T follicular helper cell (primary cell): Measurements from ENCODE around the gene DDIT4.
A peak's percentile ranks its signal among the peaks of the same experiment; 100 is the strongest.
"Not testable (repeated sequence)": the region's sequence is repeated elsewhere in the genome, so short reads cannot be mapped to it uniquely, and the experiment has no call there.

ENCODE experiments used
- DNase-seq: peaks from one replicate; pipeline ENCODE4 v3.0.0-alpha.2; 2020; ENCODE audit warnings: low read depth
- total RNA-seq, 2 experiments: gene quantifications; one replicate each; lab custom pipeline; 2026; lab: John Stamatoyannopoulos, UW

The DDIT4 gene
- total RNA-seq = 60.6 to 479 reads per million in 2 experiments

GRCh38 chr10:72273410-72274212, at the start of gene DDIT4:
DDIT4 (plus strand) TSS chr10:72273924; CDS start chr10:72274217, 293 bp downstream.
- DNase-seq = peak; percentile 96

GRCh38 chr10:72224191-72224590, 49.5 kb upstream of the DDIT4 start:
- not testable (repeated sequence) for DNase-seq

- no peak for DNase-seq
Observed at GRCh38 chr10:72226418-72227027, 47.2 kb upstream of the DDIT4 start.

- no peak for DNase-seq
Observed at GRCh38 chr10:72227826-72228225, 45.9 kb upstream of the DDIT4 start.

GRCh38 chr10:72228318-72228751, 45.4 kb upstream of the DDIT4 start:
- DNase-seq = no peak

GRCh38 chr10:72229261-72230251, 44.2 kb upstream of the DDIT4 start:
- DNase-seq = no peak

- no peak for DNase-seq
Observed at GRCh38 chr10:72233621-72234020, 40.1 kb upstream of the DDIT4 start.

GRCh38 chr10:72234560-72235095, 39.1 kb upstream of the DDIT4 start:
- no peak for DNase-seq

GRCh38 chr10:72235544-72236279, 38.0 kb upstream of the DDIT4 start:
- no peak for DNase-seq

- no peak for DNase-seq
Observed at GRCh38 chr10:72238392-72239175, 35.1 kb upstream of the DDIT4 start.

GRCh38 chr10:72239409-72239808, 34.3 kb upstream of the DDIT4 start:
- DNase-seq = no peak

GRCh38 chr10:72240371-72240770, 33.4 kb upstream of the DDIT4 start:
- DNase-seq = no peak

- DNase-seq = no peak
Observed at GRCh38 chr10:72241691-72242252, 32.0 kb upstream of the DDIT4 start.

GRCh38 chr10:72242675-72243074, 31.0 kb upstream of the DDIT4 start:
- no peak for DNase-seq

GRCh38 chr10:72243822-72244437, 29.8 kb upstream of the DDIT4 start:
- no peak for DNase-seq

GRCh38 chr10:72244573-72245038, 29.1 kb upstream of the DDIT4 start:
- DNase-seq = no peak

- DNase-seq = no peak
Observed at GRCh38 chr10:72245949-72246525, 27.7 kb upstream of the DDIT4 start.

GRCh38 chr10:72248468-72249151, 25.1 kb upstream of the DDIT4 start:
- DNase-seq = peak; percentile 48
